CD4-positive, alpha-beta T cell treated with Interferon gamma for 1 hour (primary cell): Measurements from ENCODE around the gene AKT3.

ENCODE experiments used
- DNase-seq: peaks from one replicate; pipeline ENCODE4 v3.0.0-alpha.2; 2020

AKT3 gene

DNA sequence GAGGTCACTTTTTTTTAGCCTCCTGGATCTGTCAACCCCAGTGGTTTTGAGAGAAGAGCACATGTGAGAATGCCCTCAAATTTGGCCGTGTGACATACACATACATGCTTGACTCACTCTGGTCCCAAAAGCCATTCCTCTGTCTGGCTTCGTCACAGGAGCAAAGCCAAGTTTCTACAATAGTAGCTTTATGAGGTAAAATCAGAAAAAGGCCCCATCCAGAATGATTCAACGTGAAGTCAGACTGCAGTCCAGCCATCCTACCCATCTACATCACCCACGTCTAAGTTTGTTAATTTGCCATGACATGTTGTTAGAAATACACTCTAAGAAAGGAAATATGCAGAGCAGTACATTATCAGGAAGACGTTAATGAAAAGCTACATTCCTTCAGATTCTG lies 349.0 kb downstream of the AKT3 start:
- no peak for DNase-seq

GRCh38 chr1:243500512-243500911 lies 349.5 kb downstream of the AKT3 start:
- DNase-seq = no peak

DNA sequence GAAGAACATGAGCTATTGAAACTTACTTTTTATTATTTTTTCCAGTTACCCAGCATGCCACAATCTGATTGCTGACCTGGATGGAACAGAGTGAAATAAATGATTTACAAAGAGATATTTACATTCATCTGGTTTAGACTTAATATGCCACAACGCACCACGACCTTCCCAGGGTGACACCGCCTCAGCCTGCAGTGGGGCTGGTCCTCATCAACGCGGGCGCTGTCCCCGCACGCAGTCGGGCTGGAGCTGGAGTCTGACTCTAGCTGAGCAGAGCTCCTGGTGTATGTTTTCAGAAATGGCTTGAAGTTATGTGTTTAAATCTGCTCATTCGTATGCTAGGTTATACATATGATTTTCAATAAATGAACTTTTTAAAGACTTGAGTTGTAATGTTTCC lies 350.3 kb downstream of the AKT3 start:
- DNase-seq = no peak

- DNase-seq = no peak
These were observed 350.8 kb downstream of the AKT3 start for GRCh38 chr1:243499248-243499647.

DNA sequence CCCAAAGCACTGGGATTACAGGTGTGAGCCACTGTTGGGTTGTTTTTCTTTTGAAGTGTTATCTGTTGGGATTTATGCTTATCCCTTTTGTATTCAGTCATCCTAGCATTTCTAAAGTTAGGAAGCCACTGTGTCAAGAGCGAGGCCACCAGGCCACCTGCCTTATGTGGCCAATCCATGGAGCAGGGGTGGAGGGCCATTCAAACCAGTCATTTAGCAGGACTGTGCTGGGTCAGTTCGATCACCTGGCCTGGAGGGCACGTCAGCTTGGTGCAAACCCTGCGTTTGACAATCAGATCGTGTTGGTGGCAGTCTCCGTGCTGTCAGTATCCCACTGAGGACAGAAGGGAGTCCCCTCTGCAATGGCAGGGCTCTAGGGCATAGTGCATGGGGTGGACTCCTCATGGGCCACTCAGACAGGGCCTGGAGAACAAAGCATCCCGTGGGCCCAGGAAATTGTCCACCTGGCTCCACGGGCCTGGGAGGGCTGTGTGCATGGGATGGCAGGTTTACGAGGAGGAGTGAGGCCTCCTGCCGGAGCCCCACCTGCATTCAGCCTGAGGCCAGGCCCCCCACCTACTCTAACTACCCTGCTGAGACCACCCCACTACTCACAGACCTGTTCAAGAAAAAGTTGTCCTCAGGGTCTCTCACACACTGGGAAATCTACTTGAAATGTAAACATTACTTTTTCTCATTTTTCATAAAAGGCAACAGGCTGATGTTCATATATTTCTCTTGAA lies 351.9 kb downstream of the AKT3 start:
- DNase-seq = no peak

GRCh38 chr1:243496806-243497205 lies 353.2 kb downstream of the AKT3 start:
- DNase-seq = no peak

DNA sequence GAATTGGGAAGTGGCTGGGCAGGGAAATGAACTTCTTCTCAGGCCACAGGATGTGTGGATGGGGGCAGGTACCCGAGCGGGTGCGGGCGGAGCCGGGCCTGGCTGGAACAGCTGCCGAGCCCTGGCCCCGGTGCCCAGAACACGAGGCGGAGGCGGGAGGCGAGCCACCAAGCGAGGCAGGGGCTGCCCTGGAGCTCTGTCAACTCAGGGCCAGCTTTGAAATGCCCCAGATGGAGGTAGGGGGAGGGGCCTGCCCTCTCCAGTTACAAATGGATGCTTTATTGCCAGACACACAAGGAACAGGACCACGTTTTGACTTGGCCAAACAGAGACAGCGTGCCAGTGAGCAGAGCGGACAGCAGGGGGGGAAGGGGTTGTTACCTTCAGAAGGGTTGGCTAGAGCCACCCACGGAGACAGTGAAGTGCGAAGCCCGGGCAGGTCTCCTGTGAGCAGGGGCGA lies 353.8 kb downstream of the AKT3 start:
- no peak for DNase-seq

- DNase-seq = no peak
These were observed 354.4 kb downstream of the AKT3 start for GRCh38 chr1:243495442-243496186.

GRCh38 chr1:243494741-243495431 lies 355.2 kb downstream of the AKT3 start:
- no peak for DNase-seq

DNA sequence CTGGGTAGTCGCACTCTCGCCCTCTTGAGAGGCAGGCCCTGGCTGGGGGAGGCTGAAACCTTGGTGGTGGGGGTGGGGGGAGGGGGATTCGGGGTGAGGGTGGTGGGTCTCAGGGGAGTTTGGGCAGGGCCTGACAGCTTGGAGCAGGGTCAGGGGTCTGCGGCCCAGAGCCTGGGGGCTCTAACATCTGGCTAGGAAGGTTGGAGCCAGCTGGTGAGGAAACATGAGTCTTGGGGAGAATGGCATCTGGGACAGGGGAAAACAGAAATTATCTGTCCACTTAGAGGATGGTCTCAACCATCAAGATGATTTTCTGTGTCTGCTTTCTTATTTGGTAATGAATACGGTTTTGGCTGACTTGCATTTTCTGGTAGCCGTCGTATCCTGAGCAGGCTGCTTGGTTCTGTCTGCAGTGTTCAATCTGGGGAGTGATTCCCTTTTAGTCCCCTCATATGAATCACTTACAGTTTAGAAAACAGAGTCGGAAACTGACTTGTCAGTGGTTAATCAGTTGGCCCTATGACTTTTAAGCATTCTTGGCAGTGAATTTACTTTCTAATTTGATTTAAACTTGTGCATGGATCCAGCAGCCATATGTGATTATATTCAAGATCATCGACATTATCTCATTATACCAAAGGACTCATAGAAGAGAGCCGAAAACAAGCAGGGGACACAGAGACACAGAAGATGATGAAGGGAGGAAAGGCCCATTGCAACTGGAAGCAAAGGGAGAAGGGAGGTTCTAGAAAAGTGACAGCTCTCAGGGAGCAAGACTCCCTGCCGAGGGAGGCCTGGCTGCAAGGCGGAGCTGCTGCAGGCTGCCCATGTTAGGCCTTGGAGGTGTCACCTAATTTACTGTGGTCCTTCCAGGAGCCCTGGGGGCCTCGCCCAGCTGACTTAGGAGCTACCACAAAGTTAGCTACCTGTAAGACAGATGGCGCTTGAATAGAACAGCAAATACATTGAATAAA lies 356.6 kb downstream of the AKT3 start:
- DNase-seq = no peak

GRCh38 chr1:243490748-243491686 lies 359.0 kb downstream of the AKT3 start:
- DNase-seq = no peak

DNA sequence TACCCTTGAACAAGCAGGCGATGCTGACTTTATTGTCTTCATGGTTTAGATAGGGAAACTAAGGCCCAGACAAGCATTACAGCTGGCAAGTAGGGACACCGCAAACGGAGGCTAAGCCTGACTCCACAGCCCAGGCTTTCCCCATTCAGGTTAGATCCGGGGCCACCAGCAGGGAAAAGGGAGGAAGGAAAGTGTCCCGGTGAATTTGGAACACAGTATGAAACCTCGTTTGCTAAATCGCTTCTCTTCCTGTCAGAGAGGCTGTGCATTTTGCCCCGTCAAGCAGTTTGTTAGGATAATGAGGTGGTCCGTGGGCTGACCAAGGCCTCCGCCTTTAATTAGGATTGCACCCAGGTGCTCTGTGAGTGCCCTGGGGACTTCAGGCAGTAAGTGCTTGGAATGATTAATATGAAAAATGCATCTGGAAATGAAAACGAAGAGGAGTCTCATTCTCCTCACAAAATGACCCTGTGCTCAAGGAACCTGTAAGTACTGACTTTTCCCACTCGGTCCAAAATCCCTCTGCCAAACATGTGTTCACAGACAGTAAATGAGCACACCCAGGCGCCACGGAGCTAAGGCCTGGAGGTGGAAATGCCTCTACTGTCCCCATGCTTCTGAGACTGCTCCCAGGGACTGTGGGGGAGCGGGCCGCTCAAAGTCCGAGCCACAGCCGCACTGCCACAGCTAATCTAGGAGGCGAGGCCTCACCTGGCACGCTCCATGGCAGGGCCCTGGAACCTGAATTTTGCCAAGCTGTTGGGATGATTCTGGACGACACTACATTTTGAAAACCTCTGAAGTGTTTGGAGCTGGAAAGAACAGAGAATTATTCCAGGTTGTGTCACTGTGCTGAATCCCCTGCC lies 360.1 kb downstream of the AKT3 start:
- no peak for DNase-seq

GRCh38 chr1:243489158-243489527 lies 360.9 kb downstream of the AKT3 start:
- no peak for DNase-seq

DNA sequence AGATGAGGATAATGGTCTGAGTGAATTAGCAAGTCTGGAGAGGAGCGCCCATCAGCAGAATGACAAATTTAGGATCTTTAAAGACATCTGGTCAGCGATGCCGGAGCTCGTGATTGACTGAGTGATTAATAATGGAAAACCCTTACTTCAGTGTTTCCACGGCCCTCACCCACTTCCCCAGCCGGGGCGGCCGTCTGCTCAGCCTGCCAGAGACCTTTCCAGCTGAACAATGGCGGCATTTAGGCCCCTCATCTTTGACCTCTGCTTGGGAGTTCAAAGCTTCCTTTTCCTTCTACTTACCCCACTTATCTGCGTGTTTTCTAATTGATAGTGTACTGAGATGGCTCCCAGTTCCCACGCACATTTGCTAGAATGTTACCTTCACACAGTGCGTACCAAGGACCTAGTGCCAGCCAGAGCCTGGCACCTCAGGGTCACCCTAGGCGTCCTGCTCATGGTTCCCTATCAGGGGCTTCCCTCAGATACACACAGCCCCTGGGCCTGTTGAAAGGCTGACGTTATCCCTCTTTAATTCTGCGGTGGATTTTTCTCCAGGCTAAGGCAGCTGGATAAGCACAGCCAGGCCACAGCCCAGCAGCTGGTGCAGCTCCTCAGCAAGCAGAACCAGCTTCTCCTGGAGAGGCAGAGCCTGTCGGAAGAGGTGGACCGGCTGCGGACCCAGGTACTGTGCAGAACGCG lies 361.4 kb downstream of the AKT3 start:
- no peak for DNase-seq

GRCh38 chr1:243487649-243488227 lies 362.3 kb downstream of the AKT3 start:
- no peak for DNase-seq

- DNase-seq = no peak
These were observed 362.9 kb downstream of the AKT3 start for GRCh38 chr1:243487036-243487648.

- DNase-seq = no peak
These were observed 366.1 kb downstream of the AKT3 start for GRCh38 chr1:243483952-243484351.

- DNase-seq = no peak
These were observed 366.8 kb downstream of the AKT3 start for GRCh38 chr1:243483071-243483771.
